Spinal cord (tissue), 10 donors: ENCODE data around the gene CCDC3. TPM values are rescaled to one million over a fixed set of nuclear protein-coding genes. Genes with fewer than 3 reads are reported as not detected.

Source experiments
- DNase-seq, 6 donors: peaks; one replicate each; pipeline versions ENCODE4 v3.0.0 to v3.0.0-alpha.2; 2013 to 2015; ENCODE audit warnings: low spot score in 6 of 6, low read depth in 4 of 6
- H3K27ac ChIP-seq: one replicate; pipeline ENCODE4 v1.5.1; 2013; ENCODE audit warnings: low read depth, low read length, control low read depth
- H3K27me3 ChIP-seq: one replicate; pipeline ENCODE4 v1.6.1; 2013; ENCODE audit warnings: low read length; ENCODE audit not compliant: control insufficient read depth, insufficient read depth
- H3K36me3 ChIP-seq: one replicate; pipeline ENCODE4 v1.6.1; 2013; ENCODE audit warnings: low read length; ENCODE audit not compliant: control insufficient read depth, insufficient read depth
- H3K4me1 ChIP-seq: one replicate; pipeline ENCODE4 v1.6.1; 2013; ENCODE audit warnings: low read length; ENCODE audit not compliant: control insufficient read depth, insufficient read depth
- H3K4me3 ChIP-seq: one replicate; pipeline ENCODE4 v1.5.1; 2013; ENCODE audit warnings: low read depth, low read length, control low read depth
- H3K9me3 ChIP-seq: one replicate; pipeline ENCODE4 v1.6.1; 2013; ENCODE audit warnings: low read length; ENCODE audit not compliant: control insufficient read depth, insufficient read depth
- WGBS: methylation state at CpG from one replicate; pipeline ENCODE4 v1.1.5; 2013; ENCODE audit warnings: missing lambda C conversion rate; ENCODE audit not compliant: insufficient coverage; 5-methylcytosine and 5-hydroxymethylcytosine counted together
- polyA plus RNA-seq, 2 donors: library from polyadenylated mRNA; unstranded; fragments of 120-200 nt; gene quantifications; one replicate each; pipeline ENCODE4 v1.2.1, GENCODE V29; 2013; ENCODE audit not compliant: insufficient read length in 2 of 2
- total RNA-seq, 2 donors: library from RNA; depleted of rRNA in 1 of 2; stranded (reverse); fragments of 120-200 nt in 1 of 2; fragments of >200 nt in 1 of 2; gene quantifications; one replicate each; pipeline versions ENCODE4 v1.2.3 to v1.2.4, GENCODE V29; 2013 to 2014
- donor health status: healthy.

Gene CCDC3
- total and polyA plus RNA-seq, 4 donors: 21.2 to 65.1 (median 48.7) TPM

GRCh38 chr10:12909836-12910185 lies 91.7 kb downstream of the CCDC3 start:
- Histone ChIP-seq H3K27ac (no peak overlapping the region), H3K36me3 (no peaks in the 10 kb centered on the region), H3K4me3 (no peak overlapping the region), H3K27me3 (no peaks in the 10 kb centered on the region), H3K4me1 (no peaks in the 10 kb centered on the region), H3K9me3 (no peaks in the 10 kb centered on the region)
- no peak for DNase-seq
- 100% methylated on average over 1 of the region's 3 CpGs for WGBS

GRCh38 chr10:12909182-12909835 lies 92.2 kb downstream of the CCDC3 start:
- WGBS: 86% methylated on average over 9 of the region's 9 CpGs
- Histone ChIP-seq H3K4me1 (no peaks in the 10 kb centered on the region), H3K27ac (no peak overlapping the region), H3K27me3 (no peaks in the 10 kb centered on the region), H3K4me3 (no peak overlapping the region), H3K36me3 (no peaks in the 10 kb centered on the region), H3K9me3 (no peaks in the 10 kb centered on the region)
- no peak for DNase-seq

GRCh38 chr10:12908773-12909172 lies 92.7 kb downstream of the CCDC3 start:
- Histone ChIP-seq H3K27ac (no peak overlapping the region), H3K4me1 (no peaks in the 10 kb centered on the region), H3K4me3 (no peak overlapping the region), H3K36me3 (no peaks in the 10 kb centered on the region), H3K9me3 (no peaks in the 10 kb centered on the region), H3K27me3 (no peaks in the 10 kb centered on the region)
- no peak for DNase-seq
- WGBS: 93% methylated on average over 3 of the region's 4 CpGs

- Histone ChIP-seq H3K9me3 (no peaks in the 10 kb centered on the region), H3K36me3 (no peaks in the 10 kb centered on the region), H3K27ac (no peak overlapping the region), H3K4me3 (no peak overlapping the region), H3K27me3 (no peaks in the 10 kb centered on the region), H3K4me1 (no peaks in the 10 kb centered on the region)
- 51% methylated on average over 2 of the region's 4 CpGs for WGBS
- peak in 1 of 6 donors; percentile 37 for DNase-seq
These were observed 93.9 kb downstream of the CCDC3 start for GRCh38 chr10:12907656-12908055.

- no peak for DNase-seq
- no peaks in the 10 kb centered on the region for H3K27me3 ChIP-seq
- no peak overlapping the region for H3K27ac ChIP-seq
- no peaks in the 10 kb centered on the region for H3K4me1 ChIP-seq
- H3K4me3 ChIP-seq: no peak overlapping the region
- H3K36me3 ChIP-seq: no peaks in the 10 kb centered on the region
- no peaks in the 10 kb centered on the region for H3K9me3 ChIP-seq
- WGBS: 87% methylated on average over 11 of the region's 13 CpGs
These were observed 95.4 kb downstream of the CCDC3 start for GRCh38 chr10:12906051-12906541.

DNA sequence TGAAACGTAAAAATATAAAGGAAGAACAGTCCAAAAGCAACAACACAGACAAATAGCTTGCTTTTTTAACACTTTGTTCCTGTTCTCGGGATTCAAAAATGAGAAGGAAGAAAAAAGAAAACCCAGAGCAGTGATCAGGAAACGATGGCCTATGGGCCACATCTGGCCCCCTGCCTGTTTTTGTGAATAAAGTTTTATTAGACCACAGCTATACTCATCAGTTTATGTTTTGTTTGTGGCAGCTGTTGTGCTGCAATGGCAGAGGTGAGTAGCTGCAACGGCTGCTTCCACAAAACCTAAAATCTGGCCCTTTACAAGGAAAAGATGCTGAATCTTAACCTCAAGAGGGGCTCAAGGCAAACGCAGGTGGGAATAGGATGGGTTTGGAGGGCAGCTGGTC lies 96.4 kb downstream of the CCDC3 start:
- H3K9me3 ChIP-seq: no peaks in the 10 kb centered on the region
- H3K27me3 ChIP-seq: no peaks in the 10 kb centered on the region
- 80% methylated on average over 1 of the region's 5 CpGs for WGBS
- no peaks in the 10 kb centered on the region for H3K36me3 ChIP-seq
- DNase-seq: no peak
- H3K4me1 ChIP-seq: no peaks in the 10 kb centered on the region
- H3K4me3 ChIP-seq: no peak overlapping the region
- no peak overlapping the region for H3K27ac ChIP-seq

GRCh38 chr10:12902851-12903358 lies 98.6 kb downstream of the CCDC3 start:
- Histone ChIP-seq H3K4me1 (no peaks in the 10 kb centered on the region), H3K9me3 (no peaks in the 10 kb centered on the region), H3K36me3 (peaks cover 3% of the 10 kb centered on the region), H3K27ac (no peak overlapping the region), H3K4me3 (no peak overlapping the region), H3K27me3 (no peaks in the 10 kb centered on the region)
- DNase-seq: no peak
- WGBS: 88% methylated on average over 2 of the region's 7 CpGs

DNA sequence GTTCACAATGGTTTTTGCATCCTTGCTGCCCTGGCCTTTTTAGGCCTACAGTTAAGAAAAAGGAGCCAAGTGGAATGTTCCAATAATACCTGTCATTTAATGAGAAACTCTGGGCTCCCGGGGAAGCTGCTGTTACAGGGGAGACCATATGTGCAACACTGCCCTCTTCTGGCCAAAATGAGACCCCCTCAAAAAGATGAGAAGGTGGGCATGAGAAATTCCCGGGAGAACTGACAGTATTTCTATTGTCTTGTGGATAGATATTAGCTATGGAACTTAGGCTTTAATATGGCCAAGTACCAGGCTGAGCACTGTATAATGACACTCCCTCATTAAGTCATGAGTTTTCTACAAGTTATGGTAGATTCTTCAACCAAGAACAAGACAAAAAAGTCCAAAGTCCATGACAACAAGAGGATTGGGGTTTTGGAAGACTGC lies 99.4 kb downstream of the CCDC3 start:
- no peaks in the 10 kb centered on the region for H3K27me3 ChIP-seq
- DNase-seq: peak in 5 of 6 donors; percentile 21 to 82 (median 35)
- no peak overlapping the region for H3K4me3 ChIP-seq
- peaks cover 3% of the 10 kb centered on the region for H3K36me3 ChIP-seq
- no peaks in the 10 kb centered on the region for H3K4me1 ChIP-seq
- WGBS: no CpG with 5 or more reads among the region's 2 CpGs
- no peaks in the 10 kb centered on the region for H3K9me3 ChIP-seq
- H3K27ac ChIP-seq: no peak overlapping the region

DNA sequence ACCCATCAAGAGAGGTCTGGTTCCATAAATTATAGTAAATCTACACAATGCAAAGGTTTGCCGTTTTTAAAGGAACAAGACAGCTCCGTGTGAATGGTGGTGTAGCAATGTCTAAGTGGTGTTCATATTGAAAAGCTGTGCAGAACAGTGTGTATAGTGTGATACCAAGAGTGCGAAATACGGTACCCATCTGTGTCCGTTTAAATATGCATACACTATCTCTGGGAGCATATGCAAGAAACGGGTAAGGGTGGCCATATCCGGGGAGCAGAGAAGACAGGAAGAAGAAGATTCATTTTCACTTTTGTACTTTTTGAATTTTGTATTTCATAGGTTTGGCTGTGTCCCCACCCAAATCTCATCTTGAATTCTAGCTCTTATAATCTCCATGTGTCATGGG lies 102.0 kb downstream of the CCDC3 start:
- WGBS: 92% methylated on average over 2 of the region's 7 CpGs
- Histone ChIP-seq H3K27ac (no peak overlapping the region), H3K4me1 (no peaks in the 10 kb centered on the region), H3K9me3 (no peaks in the 10 kb centered on the region), H3K4me3 (no peak overlapping the region), H3K27me3 (no peaks in the 10 kb centered on the region), H3K36me3 (peaks cover 3% of the 10 kb centered on the region)
- peak in 1 of 6 donors; percentile 65 for DNase-seq

- no peaks in the 10 kb centered on the region for H3K4me1 ChIP-seq
- no peaks in the 10 kb centered on the region for H3K27me3 ChIP-seq
- no peak overlapping the region for H3K4me3 ChIP-seq
- H3K27ac ChIP-seq: no peak overlapping the region
- DNase-seq: no peak
- peaks cover 3% of the 10 kb centered on the region for H3K36me3 ChIP-seq
- 91% methylated on average over 24 of the region's 24 CpGs for WGBS
- H3K9me3 ChIP-seq: peaks cover 4% of the 10 kb centered on the region
These were observed 103.2 kb downstream of the CCDC3 start for GRCh38 chr10:12898271-12898670.
